SK-MEL-5 (cell line): ENCODE data around the gene SULT4A1. TPM values are rescaled to one million over a fixed set of nuclear protein-coding genes. Genes with fewer than 3 reads are reported as not detected.

Source experiments
- DNase-seq: peaks from one replicate; pipeline ENCODE4 v3.0.0-alpha.2; 2016; ENCODE audit warnings: low read depth, low spot score
- in situ Hi-C: cut with HindIII; loops from 2 replicates; pipeline ENCODE4 v1.10.0; 2016; ENCODE audit warnings: low sequenced_read_pairs, high pct_unique_total_duplicates, low pct_unique_long_range_greater_than_20kb
- total RNA-seq: library from RNA; depleted of rRNA; stranded (reverse); fragments of >200 nt; shearing (Covaris generic); gene quantifications from 2 replicates; pipeline ENCODE4 v1.2.3, GENCODE V29; 2014

SULT4A1 gene
- total RNA-seq, 1 experiment from 2014 or later: 2.0 TPM

DNA sequence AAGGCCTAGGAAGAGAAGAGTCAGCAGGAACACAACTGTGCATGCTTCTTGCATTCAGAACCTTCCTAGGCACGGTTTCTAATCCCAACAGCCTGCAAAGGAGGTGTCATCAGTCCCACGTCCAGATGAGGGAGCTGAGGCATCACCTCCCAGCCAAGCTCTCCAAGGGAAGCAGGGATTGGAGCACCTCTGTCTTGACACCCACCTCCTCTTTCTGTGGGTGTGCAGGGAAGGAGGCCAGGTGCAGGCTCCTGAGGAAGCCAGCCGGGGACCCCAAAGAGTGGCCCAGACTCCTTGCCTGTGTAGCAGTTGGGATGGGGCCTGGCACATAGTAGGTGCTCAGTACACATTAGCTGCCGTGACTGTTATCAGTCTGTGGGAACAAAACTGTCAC, 27.5 kb upstream of the SULT4A1 start:
- DNase-seq: peak; percentile 40
- in situ Hi-C loops: no loop called here

GRCh38 chr22:43889201-43889859, 27.0 kb upstream of the SULT4A1 start:
- in situ Hi-C loops: no loop called here
- no peak for DNase-seq

GRCh38 chr22:43888740-43889139, 26.4 kb upstream of the SULT4A1 start:
- in situ Hi-C loops: no loop called here
- DNase-seq: no peak

- in situ Hi-C loops: no loop called here
- DNase-seq: no peak
Measured at GRCh38 chr22:43887391-43887790, 25.1 kb upstream of the SULT4A1 start.

- in situ Hi-C loops: no loop called here
- no peak for DNase-seq
Measured at GRCh38 chr22:43886231-43886630, 23.9 kb upstream of the SULT4A1 start.

DNA sequence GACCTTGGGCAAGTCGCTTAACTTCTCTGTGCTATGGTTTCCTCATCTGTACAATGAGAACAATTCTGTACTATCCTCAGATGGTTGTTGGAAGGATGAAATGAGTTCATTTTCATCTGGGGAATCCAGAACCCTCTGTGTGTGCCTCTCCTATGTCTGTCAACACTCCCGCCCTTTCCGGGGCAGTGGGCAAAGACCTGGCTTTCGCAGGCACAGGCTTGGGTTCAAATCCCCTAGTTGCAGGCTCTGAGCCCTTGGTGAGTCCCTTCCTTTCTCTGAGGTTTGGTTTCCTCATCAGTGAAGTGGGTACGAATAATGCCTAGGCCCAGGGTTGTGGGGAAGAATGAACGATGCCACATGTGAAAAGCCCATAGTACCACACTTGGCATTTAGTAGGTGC, 23.5 kb upstream of the SULT4A1 start:
- in situ Hi-C loops: no loop called here
- no peak for DNase-seq

- in situ Hi-C loops: no loop called here
- DNase-seq: no peak
Measured at GRCh38 chr22:43885319-43885671, 23.0 kb upstream of the SULT4A1 start.

DNA sequence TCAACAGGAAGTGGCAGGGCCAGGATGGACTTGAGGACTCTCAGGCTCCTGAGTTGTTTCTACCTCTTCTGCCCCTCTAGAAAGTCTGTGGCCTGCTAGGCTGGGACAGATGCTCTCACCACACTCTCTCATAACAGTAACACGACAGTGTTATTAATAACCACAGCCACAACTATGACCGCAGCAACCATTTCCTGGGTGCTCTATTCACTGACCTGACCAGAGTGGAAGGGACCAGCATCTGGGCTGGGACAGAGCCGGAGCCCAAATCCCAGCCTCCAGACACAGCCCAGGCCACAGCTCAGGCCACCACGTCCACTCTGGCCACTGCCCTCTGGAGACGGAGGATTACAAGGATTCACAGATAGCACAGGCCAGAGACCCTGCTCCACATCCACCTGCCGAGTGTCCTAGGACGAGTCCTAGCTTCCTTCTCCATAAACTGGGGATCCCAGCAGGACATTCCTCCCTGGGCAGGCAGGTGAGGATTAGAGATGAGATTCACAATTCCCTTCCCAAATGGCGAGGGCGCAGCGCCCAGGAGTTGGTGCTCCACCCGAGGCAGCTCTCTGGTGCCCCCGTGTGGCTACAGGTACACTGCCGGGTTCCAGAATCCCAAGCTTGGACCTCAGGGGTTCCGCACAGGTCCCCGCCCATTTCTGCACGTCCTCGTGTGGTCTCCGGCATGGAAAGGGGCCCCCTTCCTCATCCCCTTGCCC, 22.4 kb upstream of the SULT4A1 start:
- in situ Hi-C loops: no loop called here
- peak; percentile 75 for DNase-seq

GRCh38 chr22:43883719-43884415, 21.6 kb upstream of the SULT4A1 start:
- in situ Hi-C loops: no loop called here
- no peak for DNase-seq

DNA sequence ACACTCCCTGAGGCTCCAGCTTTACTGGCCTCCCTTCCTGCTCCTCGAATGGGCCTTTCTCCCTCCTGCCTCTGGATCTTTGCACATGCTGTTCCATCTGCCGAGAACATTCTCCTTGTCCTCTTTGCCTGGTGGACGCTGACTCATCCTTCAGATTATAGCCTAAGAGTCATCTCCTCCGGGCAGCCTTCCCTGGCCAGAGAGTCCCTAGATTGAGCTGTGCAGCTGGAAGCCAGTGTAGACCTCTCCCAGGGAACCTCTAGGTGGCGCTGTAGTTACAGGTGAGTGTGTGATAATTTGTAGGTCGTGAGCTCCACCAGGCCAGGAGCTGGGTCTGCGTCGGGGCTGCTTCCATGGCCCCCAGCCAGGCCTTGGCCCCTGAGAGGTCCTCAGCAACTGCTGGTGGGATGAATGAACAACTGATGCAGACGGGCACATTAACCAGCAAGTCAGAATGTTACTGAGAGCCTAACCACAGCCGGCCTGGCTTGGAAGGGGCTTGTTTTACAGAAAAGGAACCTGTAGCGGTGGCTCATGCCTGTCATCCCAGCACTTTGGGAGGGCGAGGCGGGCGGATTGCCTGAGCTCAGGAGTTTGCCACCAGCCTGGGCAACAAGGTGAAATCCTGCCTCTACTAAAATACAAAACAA, 20.8 kb upstream of the SULT4A1 start:
- in situ Hi-C loops: no loop called here

GRCh38 chr22:43882122-43882767, 19.9 kb upstream of the SULT4A1 start:
- in situ Hi-C loops: no loop called here
- no peak for DNase-seq

More for the DNA sequence above, 20.8 kb upstream of the SULT4A1 start:
- DNase-seq: peak; percentile 89

- in situ Hi-C loops: no loop called here
- no peak for DNase-seq
Measured at GRCh38 chr22:43881091-43882061, 19.1 kb upstream of the SULT4A1 start.

GRCh38 chr22:43880541-43880991, 18.3 kb upstream of the SULT4A1 start:
- in situ Hi-C loops: no loop called here
- no peak for DNase-seq

DNA sequence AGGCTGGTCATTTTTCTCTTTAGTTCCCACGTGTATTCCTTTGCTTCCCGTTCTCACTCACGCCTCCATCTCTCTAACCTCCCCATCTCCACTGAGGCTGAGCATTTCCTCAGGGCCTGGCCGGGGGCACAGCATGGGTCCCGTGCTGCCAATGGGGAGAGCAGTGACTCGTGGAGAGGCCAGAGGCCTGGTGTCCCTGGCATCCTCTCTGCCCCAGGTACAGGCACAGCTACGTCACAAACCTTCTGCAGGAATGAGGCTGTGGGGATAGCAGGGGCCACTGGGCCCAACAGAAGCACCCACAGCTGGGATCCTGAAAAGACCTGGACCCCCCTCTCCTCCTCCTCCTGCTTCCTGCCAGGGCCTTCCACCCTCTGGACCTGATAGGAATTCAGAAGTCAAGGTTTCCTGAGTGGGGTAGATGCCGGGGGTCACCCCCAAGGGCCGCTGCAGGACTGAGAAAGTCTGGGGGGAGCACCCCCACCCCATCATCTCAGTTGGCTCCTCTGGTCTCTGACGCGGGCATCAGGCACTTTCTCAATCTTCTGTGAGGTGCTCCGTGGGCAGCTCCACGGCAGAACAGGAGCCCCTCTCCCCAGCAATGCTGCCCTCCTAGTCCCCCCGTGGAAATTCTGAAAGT, 17.7 kb upstream of the SULT4A1 start:
- in situ Hi-C loops: no loop called here

DNA sequence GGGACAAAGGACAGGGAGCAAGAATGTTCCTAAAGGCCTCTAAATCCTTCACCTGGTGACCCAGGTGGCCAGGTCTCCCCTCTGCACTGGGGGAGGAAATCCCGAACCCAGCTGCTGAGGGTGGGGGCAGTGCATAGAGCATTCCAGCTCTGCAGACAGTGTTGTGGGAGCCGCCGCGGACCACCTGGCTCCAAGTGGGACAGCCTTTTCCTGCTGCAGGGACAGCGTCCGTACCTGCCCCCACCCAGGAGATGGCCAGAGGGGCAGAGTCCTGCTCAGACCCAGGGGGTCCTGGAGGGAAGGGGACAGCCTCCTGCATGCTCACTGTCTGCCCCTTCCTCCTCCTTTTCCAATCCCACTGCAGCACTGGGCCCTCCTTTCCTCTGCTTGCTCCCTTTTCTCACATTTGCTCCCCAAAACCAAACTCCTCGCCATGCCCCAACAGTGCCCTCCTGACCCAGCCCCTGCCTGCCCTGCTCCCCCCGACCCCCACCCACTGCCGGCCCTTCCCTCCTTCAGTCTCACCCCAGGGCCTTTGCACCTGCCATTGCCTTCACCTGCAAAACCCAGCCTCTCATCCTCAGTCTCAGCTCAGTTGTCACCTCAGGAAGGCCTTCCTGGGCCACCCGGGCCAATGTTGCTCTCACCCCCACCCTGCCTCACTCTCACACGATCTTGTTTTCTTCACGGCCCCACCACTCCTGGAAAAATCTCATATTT, 16.7 kb upstream of the SULT4A1 start:
- no peak for DNase-seq
- in situ Hi-C loops: no loop called here

More for the DNA sequence above, 17.7 kb upstream of the SULT4A1 start:
- DNase-seq: no peak
